Activated CD4-positive, alpha-beta memory T cell treated with anti-CD3 and anti-CD28 coated beads for 36 hours (primary cell): ENCODE measurements around the gene CD151. TPM values are rescaled to one million over a fixed set of nuclear protein-coding genes. Genes with fewer than 3 reads are reported as not detected.

Source experiments
- CTCF ChIA-PET: fragments of 350-600 bp; sonication (Branson Sonifier 250); formaldehyde crosslinking; loops from one replicate; lab custom pipeline; 2021; ENCODE audit warnings: antibody characterized with exemption, inconsistent platforms; lab: Charles Lee
- POLR2A ChIA-PET: fragments of 350-600 bp; sonication (Branson Sonifier 250); formaldehyde crosslinking; loops from one replicate; lab custom pipeline; 2021; ENCODE audit warnings: antibody characterized with exemption; lab: Charles Lee
- DNase-seq: peaks from one replicate; pipeline ENCODE4 v3.0.0-alpha.2; 2020
- H3K27ac Mint-ChIP-seq: one replicate; pipeline ENCODE4 v1.8.0; 2021; ENCODE audit warnings: mixed read lengths
- H3K27me3 Mint-ChIP-seq: one replicate; pipeline ENCODE4 v1.8.0; 2021; ENCODE audit warnings: mixed read lengths
- H3K36me3 Mint-ChIP-seq: one replicate; pipeline ENCODE4 v1.8.0; 2021; ENCODE audit warnings: mixed read lengths
- H3K4me1 Mint-ChIP-seq: one replicate; pipeline ENCODE4 v1.8.0; 2021; ENCODE audit warnings: low read depth, mixed read lengths
- H3K4me3 Mint-ChIP-seq: one replicate; pipeline ENCODE4 v1.8.0; 2021; ENCODE audit warnings: mild to moderate bottlenecking, mixed read lengths
- H3K9me3 Mint-ChIP-seq: one replicate; pipeline ENCODE4 v1.8.0; 2021; ENCODE audit warnings: mixed read lengths
- intact Hi-C: fragments of 100-400 bp; cut with micrococcal nuclease; formaldehyde crosslinking; loops from one replicate; pipeline ENCODE4 v1.15.1; 2023
- total RNA-seq, 2 experiments: library from RNA; stranded (reverse); gene quantifications; one replicate each; pipeline ENCODE4 v1.2.3, GENCODE V29; 2021

CD151 gene
- total RNA-seq, 2 experiments from 2014 or later, result 40.2 to 40.9 TPM

DNA sequence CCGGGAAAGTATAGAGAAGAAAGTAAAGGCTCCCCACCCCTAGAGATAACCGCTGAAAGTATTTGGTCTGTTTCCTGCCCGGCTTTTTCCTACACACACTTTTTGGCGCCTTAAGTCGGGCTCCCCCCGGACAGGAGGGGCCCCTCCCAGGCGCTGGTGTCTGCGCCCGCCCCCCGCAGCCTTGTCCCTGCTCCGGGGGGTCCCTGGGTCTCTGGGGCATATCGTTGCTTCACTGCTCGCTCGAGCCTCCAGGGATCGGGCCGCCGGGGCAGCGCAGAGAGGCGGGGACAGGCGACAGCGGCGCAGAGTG lies 6.0 kb upstream of the CD151 start:
- POLR2A ChIA-PET, result interaction anchor here (1.9 kb wide), 1 partner anchor 10 kb away, joined by 4 read pairs; no protein-coding TSS in a partner anchor
- no peaks in the 10 kb centered on the region for H3K9me3 Mint-ChIP-seq
- H3K4me3 Mint-ChIP-seq, result peak overlapping the region; percentile 57
- H3K27ac Mint-ChIP-seq, result no peak overlapping the region
- intact Hi-C loops, result no loop called here
- peaks cover 31% of the 10 kb centered on the region for H3K27me3 Mint-ChIP-seq
- CTCF ChIA-PET, result no interaction called here
- peaks cover 25% of the 10 kb centered on the region for H3K4me1 Mint-ChIP-seq
- peaks cover 15% of the 10 kb centered on the region for H3K36me3 Mint-ChIP-seq
- no peak for DNase-seq

- H3K4me3 Mint-ChIP-seq, result peak overlapping the region; percentile 52
- H3K27me3 Mint-ChIP-seq, result peaks cover 35% of the 10 kb centered on the region
- ChIA-PET POLR2A (interaction anchor here (1.9 kb wide), 1 partner anchor 9 kb away, joined by 4 read pairs; no protein-coding TSS in a partner anchor), CTCF (no interaction called here)
- H3K9me3 Mint-ChIP-seq, result no peaks in the 10 kb centered on the region
- intact Hi-C loops, result no loop called here
- no peak for DNase-seq
- H3K4me1 Mint-ChIP-seq, result peaks cover 26% of the 10 kb centered on the region
- H3K36me3 Mint-ChIP-seq, result peaks cover 15% of the 10 kb centered on the region
- H3K27ac Mint-ChIP-seq, result no peak overlapping the region
Measured at GRCh38 chr11:827146-827896, 5.4 kb upstream of the CD151 start.

- H3K9me3 Mint-ChIP-seq, result no peaks in the 10 kb centered on the region
Measured at GRCh38 chr11:827897-828192, 4.9 kb upstream of the CD151 start, which contains the start of gene CRACR2B. Gene CRACR2B (plus strand): TSS chr11:827919. CDS start chr11:828608, 689 bp downstream.

GRCh38 chr11:828506-829175 lies 4.1 kb upstream of the CD151 start:
- ChIA-PET CTCF (interaction anchor here (1.7 kb wide), 1 partner anchor 20 kb away, joined by 6 read pairs; no protein-coding TSS in a partner anchor), POLR2A (interaction anchor here (1.3 kb wide), 1 partner anchor 12 kb away, joined by 5 read pairs; no protein-coding TSS in a partner anchor)
- Mint-ChIP-seq H3K27ac (no peak overlapping the region), H3K36me3 (peaks cover 12% of the 10 kb centered on the region), H3K4me3 (peak overlapping the region; percentile 52), H3K4me1 (peaks cover 26% of the 10 kb centered on the region), H3K27me3 (peaks cover 35% of the 10 kb centered on the region), H3K9me3 (no peaks in the 10 kb centered on the region)
- no peak for DNase-seq
- intact Hi-C loops, result no loop called here

More at GRCh38 chr11:827897-828192, 4.9 kb upstream of the CD151 start, which contains the start of gene CRACR2B:
- Mint-ChIP-seq H3K36me3 (peaks cover 15% of the 10 kb centered on the region), H3K4me1 (peaks cover 26% of the 10 kb centered on the region), H3K4me3 (peak within 1 kb of the TSS; percentile 52), H3K27me3 (peaks cover 35% of the 10 kb centered on the region), H3K27ac (no peak within 1 kb of the TSS)
- no peak for DNase-seq
- CTCF ChIA-PET, result no interaction called here
- intact Hi-C loops, result no loop called here
- POLR2A ChIA-PET, result no interaction called here

- Mint-ChIP-seq H3K4me1 (peaks cover 31% of the 10 kb centered on the region), H3K27ac (no peak overlapping the region), H3K9me3 (no peaks in the 10 kb centered on the region), H3K36me3 (peaks cover 9% of the 10 kb centered on the region), H3K4me3 (no peak overlapping the region), H3K27me3 (peaks cover 35% of the 10 kb centered on the region)
- ChIA-PET POLR2A (interaction anchor here (1.3 kb wide), 1 partner anchor 11 kb away, joined by 5 read pairs; no protein-coding TSS in a partner anchor), CTCF (interaction anchor here (1.7 kb wide), 1 partner anchor 19 kb away, joined by 6 read pairs; no protein-coding TSS in a partner anchor)
- DNase-seq, result no peak
- intact Hi-C loops, result no loop called here
Measured at GRCh38 chr11:829176-829846, 3.4 kb upstream of the CD151 start.

DNA sequence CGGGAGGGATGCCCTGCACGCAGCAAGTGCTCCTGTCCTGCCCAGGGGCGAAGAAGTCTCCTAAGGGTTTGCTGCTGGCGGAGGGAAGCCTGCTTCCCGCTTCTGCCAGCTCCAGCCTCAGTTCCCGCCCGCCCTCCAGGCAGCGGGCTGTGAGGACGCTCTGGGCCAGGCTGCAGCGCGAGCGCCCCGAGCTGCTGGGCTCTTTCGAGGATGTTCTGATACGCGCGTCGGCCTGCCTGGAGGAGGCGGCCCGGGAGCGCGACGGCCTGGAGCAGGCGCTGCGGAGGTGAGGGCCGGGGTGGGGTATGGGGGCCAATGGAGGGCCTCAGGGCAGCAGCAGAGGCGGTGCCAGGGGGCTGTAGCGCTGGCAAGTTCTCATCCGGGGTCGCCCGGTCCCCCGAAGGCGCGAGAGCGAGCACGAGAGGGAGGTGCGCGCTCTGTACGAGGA lies 2.9 kb upstream of the CD151 start:
- ChIA-PET CTCF (interaction anchor here (1.7 kb wide), 1 partner anchor 19 kb away, joined by 6 read pairs; no protein-coding TSS in a partner anchor), POLR2A (no interaction called here)
- intact Hi-C loops, result loop anchor here (1.0 kb wide), 1 partner anchor 10 kb away; no protein-coding TSS in a partner anchor
- Mint-ChIP-seq H3K36me3 (peaks cover 6% of the 10 kb centered on the region), H3K27me3 (peaks cover 35% of the 10 kb centered on the region), H3K27ac (no peak overlapping the region), H3K4me3 (no peak overlapping the region), H3K4me1 (peaks cover 33% of the 10 kb centered on the region), H3K9me3 (no peaks in the 10 kb centered on the region)
- DNase-seq, result no peak

- POLR2A ChIA-PET, result interaction anchor here (0.7 to 0.9 kb wide), 2 partner anchors 7 to 11 kb away, joined by 3 read pairs; partner anchors contain the start of gene PNPLA2
- Mint-ChIP-seq H3K36me3 (no peaks in the 10 kb centered on the region), H3K4me3 (peak overlapping the region; percentile 16), H3K27ac (no peak overlapping the region), H3K4me1 (peaks cover 33% of the 10 kb centered on the region), H3K27me3 (peaks cover 35% of the 10 kb centered on the region), H3K9me3 (no peaks in the 10 kb centered on the region)
- intact Hi-C loops, result loop anchor here (1.0 kb wide), 1 partner anchor 10 kb away; no protein-coding TSS in a partner anchor
- DNase-seq, result peak; percentile 70
- CTCF ChIA-PET, result no interaction called here
Measured at GRCh38 chr11:830295-831117, 2.2 kb upstream of the CD151 start.

GRCh38 chr11:831118-831864 lies 1.5 kb upstream of the CD151 start:
- Mint-ChIP-seq H3K36me3 (no peaks in the 10 kb centered on the region), H3K4me3 (no peak overlapping the region), H3K4me1 (peaks cover 33% of the 10 kb centered on the region), H3K27me3 (peaks cover 35% of the 10 kb centered on the region), H3K9me3 (no peaks in the 10 kb centered on the region), H3K27ac (no peak overlapping the region)
- no peak for DNase-seq
- ChIA-PET POLR2A (interaction anchor here (0.7 to 0.9 kb wide), 2 partner anchors 8 to 12 kb away, joined by 3 read pairs; partner anchors contain the start of gene PNPLA2), CTCF (no interaction called here)
- intact Hi-C loops, result no loop called here

DNA sequence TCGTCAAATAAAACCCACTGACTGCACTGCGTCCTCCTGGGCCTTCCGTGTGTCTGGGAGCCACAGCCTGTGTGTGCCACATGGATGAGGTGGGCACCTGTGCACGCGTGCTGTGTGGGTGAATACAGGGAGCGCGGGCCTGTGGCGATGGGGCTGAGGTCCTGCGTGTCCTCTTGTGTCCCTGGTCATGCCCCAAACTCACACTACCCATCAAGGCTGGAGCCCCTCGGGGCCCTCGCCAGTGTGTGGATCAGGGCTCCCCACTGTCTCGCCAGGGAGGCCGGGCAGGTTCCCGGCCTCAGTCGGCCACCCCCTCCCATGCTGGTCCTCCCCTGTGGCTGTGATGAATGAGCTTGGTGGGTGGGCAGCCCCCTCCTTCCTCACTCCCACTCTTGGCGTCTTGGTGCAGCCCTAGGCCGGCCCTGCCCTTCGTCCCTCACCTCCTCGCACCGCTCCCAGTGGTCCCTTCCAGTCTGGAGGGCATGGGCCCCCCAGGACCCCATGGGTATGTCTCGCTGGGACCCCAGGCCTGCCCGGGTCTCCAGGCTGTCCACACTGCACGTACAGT lies 707 bp upstream of the CD151 start:
- intact Hi-C loops, result loop anchor here (1.0 kb wide), 1 partner anchor 10 kb away; the partner anchor contains the start of genes POLR2L and TSPAN4
- ChIA-PET POLR2A (interaction anchor here (1.7 kb wide), 1 partner anchor 13 kb away, joined by 7 read pairs; the partner anchor contains the start of gene PNPLA2), CTCF (interaction anchor here (1.2 kb wide), 2 partner anchors 11 to 16 kb away, joined by 3 to 5 read pairs; partner anchors contain the start of genes POLR2L and TSPAN4)
- DNase-seq, result no peak
- Mint-ChIP-seq H3K27me3 (peaks cover 35% of the 10 kb centered on the region), H3K4me3 (no peak overlapping the region), H3K36me3 (no peaks in the 10 kb centered on the region), H3K4me1 (peaks cover 30% of the 10 kb centered on the region), H3K9me3 (no peaks in the 10 kb centered on the region), H3K27ac (no peak overlapping the region)

DNA sequence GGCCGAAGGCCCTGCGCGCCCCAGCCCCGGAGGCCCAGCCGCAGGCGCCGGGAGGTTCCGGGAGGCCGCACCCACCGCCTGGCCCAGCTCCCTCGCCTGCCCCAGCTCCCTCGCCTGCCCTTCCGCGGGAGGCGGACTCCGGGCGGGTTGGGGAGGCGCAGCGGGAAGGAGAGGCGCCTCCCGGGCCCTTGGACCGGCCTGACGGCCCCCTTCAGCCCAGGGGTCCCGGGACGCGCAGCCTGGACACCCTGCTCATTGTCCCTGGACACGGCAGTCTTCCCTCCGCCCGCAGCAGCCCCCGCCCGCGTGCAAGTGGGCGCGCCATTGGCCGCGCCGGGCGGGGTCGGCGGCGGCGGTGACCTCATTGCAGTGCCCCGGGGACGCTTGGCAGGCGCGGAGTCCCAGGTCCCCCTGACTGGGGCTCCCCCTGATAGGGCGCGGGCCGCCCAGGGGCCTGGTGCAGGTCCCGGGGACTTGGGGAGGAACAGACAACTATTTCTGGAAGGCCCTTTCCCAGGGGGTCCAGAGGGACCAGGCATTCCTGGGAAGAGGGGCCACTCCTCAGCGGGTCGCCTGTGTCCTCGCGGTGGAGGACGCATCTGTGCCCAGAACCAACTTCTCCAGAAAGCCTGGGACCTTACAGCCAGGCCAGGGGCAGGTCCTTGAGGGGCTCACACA lies 501 bp downstream of the CD151 start:
- Mint-ChIP-seq H3K36me3 (no peaks in the 10 kb centered on the region), H3K4me3 (peak overlapping the region; percentile 65), H3K9me3 (no peaks in the 10 kb centered on the region), H3K27me3 (peaks cover 26% of the 10 kb centered on the region), H3K27ac (no peak overlapping the region), H3K4me1 (peaks cover 24% of the 10 kb centered on the region)
- ChIA-PET POLR2A (interaction anchor here (1.7 to 2.2 kb wide), 2 partner anchors 10 to 14 kb away, joined by 7 to 12 read pairs; partner anchors contain the start of genes PNPLA2, POLR2L and TSPAN4), CTCF (interaction anchor here (1.2 kb wide), 2 partner anchors 10 to 14 kb away, joined by 3 to 5 read pairs; partner anchors contain the start of genes POLR2L and TSPAN4)
- intact Hi-C loops, result no loop called here
- peak; percentile 50 for DNase-seq
